NCI-H187 (cell line): ENCODE data around the gene GLMP.

ENCODE experiments used
- DNase-seq, 2 experiments: peaks; one replicate each; lab custom pipeline; 2025; lab: John Stamatoyannopoulos, UW

GLMP gene

GRCh38 chr1:156248323-156248683 is 47.2 kb downstream of the GLMP start:
- DNase-seq, result no peak

DNA sequence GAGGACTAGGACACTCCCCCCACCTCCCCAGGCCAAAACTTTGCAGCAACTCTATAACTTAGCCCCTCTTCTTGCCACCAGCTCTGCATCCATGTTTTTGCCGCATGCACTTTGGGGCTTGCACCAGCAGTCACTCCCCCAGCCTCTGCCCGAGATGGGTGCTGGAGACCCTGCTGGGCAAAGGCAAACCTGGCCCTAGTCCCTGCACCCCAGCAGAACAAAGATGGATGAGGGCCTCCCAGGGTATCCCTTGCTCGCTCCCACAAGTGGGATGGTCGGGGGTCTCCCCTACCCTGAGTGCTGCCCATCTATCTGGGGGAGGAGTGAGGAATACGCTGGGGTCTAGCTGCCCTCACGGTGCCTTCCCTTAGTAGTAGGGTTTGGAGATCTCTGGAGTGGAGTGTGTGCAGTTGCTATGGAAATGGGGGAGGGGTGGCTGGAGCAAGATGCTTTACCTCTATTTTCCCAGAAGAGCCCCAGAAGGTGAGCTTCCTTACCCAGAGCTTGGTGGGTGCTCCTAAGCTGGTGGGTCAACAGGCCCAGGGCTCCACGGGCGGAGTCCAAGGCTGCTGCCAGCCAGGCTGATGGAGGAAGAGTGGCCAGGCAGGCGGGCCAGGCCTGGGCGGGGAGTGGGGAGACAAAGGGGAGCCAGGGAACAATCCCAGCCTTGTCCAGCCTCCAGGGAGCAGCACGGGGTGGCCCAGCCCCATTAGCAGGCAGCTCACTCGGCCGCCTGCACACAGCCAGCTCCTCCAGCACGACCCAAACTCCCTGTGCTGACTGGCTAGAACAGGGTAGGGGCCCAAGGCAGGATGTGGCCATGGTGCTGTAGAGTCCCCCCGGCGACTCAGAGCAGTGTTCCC is 47.8 kb downstream of the GLMP start, which contains the start of gene PAQR6:
TSS of gene PAQR6 (minus strand) at position 597 of the 863 bp plus-strand sequence. CDS start 1,325 bp downstream, outside the sequence.
- DNase-seq, result no peak

- DNase-seq, result no peak
Observed at GRCh38 chr1:156246781-156247459, 48.6 kb downstream of the GLMP start.

- no peak for DNase-seq
Observed at GRCh38 chr1:156246241-156246780, 49.2 kb downstream of the GLMP start.

DNA sequence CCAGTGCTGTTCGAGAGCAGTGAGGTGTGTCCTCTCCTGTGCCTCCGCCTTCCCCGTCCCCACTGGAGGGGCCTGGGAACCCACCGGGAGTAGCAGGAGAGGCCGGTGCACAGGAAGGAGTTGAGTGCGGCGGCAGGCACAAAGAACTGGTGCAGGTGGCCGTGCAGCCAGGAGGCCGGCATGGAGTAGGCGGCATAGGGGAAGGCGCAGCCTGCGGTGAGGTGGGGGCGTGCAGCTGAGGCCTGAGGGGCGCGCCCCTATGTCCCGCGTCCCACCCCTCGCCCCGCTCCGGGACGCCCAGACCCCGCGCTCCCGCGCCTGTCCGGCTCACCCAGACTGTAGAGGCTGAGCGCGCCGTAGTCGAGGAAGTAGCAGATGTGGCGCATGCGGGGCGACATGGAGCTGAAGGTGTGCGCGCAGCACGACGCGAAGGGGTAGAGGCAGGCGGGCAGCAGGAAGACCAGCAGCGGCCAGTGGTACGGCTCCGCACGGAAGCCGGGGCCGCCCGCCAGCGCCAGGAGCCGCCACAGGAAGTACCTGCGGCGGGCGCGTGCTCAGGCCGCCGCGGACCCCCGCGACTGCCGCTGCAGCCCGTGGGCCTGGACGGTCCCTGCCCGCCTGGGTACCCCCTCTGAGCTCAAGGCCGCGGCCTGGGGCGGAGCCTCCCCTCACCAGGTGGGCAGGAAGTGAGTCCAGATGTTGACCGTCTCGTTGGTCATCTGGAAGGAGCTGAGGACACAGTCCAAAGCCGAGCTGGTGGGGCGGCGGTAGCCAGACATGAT is 49.8 kb downstream of the GLMP start:
- no peak for DNase-seq

DNA sequence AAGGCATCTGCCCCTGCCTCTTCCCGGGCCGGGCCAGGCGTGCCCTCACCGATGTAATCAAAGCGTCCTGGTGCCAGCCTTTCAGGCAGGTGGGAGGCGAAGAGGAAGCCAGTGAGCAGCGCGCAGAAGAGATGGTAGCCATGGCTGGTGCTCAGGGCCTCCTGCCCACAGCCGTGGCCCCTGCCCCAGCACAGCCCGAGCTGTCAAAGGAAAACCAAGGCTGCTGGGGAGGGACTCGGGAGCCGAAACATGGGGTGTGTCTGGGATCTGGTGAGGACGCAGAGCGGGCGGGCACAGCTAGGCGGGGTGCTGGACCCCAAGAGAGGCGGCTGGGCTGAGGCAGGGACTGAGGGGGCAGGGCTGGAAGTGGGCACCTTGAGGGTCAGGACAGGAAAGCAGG is 50.8 kb downstream of the GLMP start:
- DNase-seq, result no peak

DNA sequence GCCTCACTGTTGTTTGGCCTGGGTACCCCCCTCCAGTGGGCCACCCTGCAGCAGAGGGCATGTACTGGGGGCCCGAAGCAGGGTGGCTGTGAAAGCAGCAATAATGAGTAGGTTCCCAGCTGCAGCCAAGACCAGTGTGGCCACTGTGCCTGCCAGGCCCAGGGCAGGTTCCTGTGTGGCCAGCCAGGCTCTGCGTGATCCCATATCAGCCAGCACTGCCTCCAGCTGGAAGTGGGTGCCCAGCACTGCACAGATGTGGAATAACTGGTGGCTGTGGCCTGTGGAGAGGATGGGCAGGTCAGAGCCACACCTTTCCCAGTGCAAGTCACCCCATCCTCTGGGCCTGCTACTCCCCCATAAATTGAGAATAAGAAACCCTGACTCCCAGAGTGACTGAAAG is 51.4 kb downstream of the GLMP start:
- no peak for DNase-seq

- no peak for DNase-seq
Observed at GRCh38 chr1:156242738-156243137, 52.7 kb downstream of the GLMP start.
